Measurements from ENCODE around the gene CYB5R2.

The CYB5R2 gene

GRCh38 chr11:7632211-7632610 is 41.1 kb downstream of the CYB5R2 start:
- TF ChIP-seq, protein P1, sequence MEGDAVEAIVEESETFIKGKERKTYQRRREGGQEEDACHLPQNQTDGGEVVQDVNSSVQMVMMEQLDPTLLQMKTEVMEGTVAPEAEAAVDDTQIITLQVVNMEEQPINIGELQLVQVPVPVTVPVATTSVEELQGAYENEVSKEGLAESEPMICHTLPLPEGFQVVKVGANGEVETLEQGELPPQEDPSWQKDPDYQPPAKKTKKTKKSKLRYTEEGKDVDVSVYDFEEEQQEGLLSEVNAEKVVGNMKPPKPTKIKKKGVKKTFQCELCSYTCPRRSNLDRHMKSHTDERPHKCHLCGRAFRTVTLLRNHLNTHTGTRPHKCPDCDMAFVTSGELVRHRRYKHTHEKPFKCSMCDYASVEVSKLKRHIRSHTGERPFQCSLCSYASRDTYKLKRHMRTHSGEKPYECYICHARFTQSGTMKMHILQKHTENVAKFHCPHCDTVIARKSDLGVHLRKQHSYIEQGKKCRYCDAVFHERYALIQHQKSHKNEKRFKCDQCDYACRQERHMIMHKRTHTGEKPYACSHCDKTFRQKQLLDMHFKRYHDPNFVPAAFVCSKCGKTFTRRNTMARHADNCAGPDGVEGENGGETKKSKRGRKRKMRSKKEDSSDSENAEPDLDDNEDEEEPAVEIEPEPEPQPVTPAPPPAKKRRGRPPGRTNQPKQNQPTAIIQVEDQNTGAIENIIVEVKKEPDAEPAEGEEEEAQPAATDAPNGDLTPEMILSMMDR (IDR thresholded peaks at IDR 0.05; ENCODE audit: insufficient read depth, low read depth, low read length, missing control alignments) = no peak

GRCh38 chr11:7630002-7630401 is 43.3 kb downstream of the CYB5R2 start:
- TF ChIP-seq, protein P1 (IDR thresholded peaks at IDR 0.05; ENCODE audit: insufficient read depth, low read depth, low read length, missing control alignments) = no peak
- DNase-seq (ENCODE audit: low read depth) = no peak
- H3K4me3 ChIP-seq (ENCODE audit: low read length) = no peak overlapping the region

More at GRCh38 chr11:7632211-7632610, 41.1 kb downstream of the CYB5R2 start:
- no peak for DNase-seq (ENCODE audit: low read depth)
- H3K4me3 ChIP-seq (ENCODE audit: low read length) = no peak overlapping the region

- H3K4me3 ChIP-seq (ENCODE audit: low read length) = no peak overlapping the region
- TF ChIP-seq, protein P1 (IDR thresholded peaks at IDR 0.05; ENCODE audit: insufficient read depth, low read depth, low read length, missing control alignments) = no peak
- DNase-seq (ENCODE audit: low read depth) = no peak
These were observed 44.6 kb downstream of the CYB5R2 start for GRCh38 chr11:7628660-7629059.

- DNase-seq (ENCODE audit: low read depth) = no peak
- H3K4me3 ChIP-seq (ENCODE audit: low read length) = no peak overlapping the region
- TF ChIP-seq, protein P1 (IDR thresholded peaks at IDR 0.05; ENCODE audit: insufficient read depth, low read depth, low read length, missing control alignments) = no peak
These were observed 50.6 kb downstream of the CYB5R2 start for GRCh38 chr11:7622721-7623120.

DNA sequence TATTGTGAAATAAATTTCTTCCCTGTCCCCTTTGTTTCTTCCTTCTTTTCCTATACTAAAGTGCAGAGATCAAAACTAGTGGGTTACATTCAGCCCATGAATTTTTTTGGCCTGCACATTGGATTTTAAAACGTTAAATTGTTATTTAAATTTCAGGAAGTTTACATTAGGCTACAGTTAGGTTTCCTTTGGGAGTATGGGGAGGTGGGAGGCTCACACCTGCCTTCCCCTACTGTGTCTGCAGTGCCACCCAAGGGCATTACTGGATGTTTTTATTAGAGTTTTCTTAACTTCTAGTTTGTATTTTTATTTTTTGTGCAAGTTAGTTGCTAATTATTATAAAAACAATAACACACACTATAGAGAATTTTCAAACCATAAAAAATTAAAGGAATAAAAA is 51.7 kb downstream of the CYB5R2 start:
- TF ChIP-seq, protein P1 (IDR thresholded peaks at IDR 0.05; ENCODE audit: insufficient read depth, low read depth, low read length, missing control alignments) = no peak
- no peak for DNase-seq (ENCODE audit: low read depth)
- H3K4me3 ChIP-seq (ENCODE audit: low read length) = no peak overlapping the region

DNA sequence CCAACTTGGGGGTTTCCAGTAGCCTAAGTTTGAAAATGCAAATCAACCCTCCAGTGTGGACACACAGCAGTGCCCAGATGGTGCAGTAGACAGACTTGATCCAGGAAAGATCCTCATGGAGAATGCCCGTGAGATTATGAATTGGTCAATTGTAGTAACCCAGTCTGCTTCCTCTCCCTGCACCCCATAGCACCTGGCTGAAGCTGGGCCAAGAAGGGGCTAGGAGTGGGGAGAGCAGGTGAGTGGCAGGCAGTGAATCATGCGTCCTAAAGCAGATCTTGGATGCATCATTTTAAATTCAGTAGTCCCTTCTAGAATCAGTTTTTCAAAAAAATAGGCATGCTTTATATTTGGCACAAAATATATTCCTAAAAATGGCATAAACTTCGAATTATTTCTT is 52.2 kb downstream of the CYB5R2 start:
- no peak overlapping the region for H3K4me3 ChIP-seq (ENCODE audit: low read length)
- TF ChIP-seq, protein P1 (IDR thresholded peaks at IDR 0.05; ENCODE audit: insufficient read depth, low read depth, low read length, missing control alignments) = no peak
- DNase-seq (ENCODE audit: low read depth) = no peak

GRCh38 chr11:7619322-7619721 is 54.0 kb downstream of the CYB5R2 start:
- no peak for DNase-seq (ENCODE audit: low read depth)
- TF ChIP-seq, protein P1 (IDR thresholded peaks at IDR 0.05; ENCODE audit: insufficient read depth, low read depth, low read length, missing control alignments) = no peak
- no peak overlapping the region for H3K4me3 ChIP-seq (ENCODE audit: low read length)

Measured in epithelial cell of esophagus (primary cell).